ENCODE measurements around the gene NFAT5. TPM values are rescaled to one million over a fixed set of nuclear protein-coding genes. Genes with fewer than 3 reads are reported as not detected.

The NFAT5 gene
- polyA plus RNA-seq, 2 of the 4 experiments (the other 2 are of a cell fraction), result 9.5 to 45.1 TPM

DNA sequence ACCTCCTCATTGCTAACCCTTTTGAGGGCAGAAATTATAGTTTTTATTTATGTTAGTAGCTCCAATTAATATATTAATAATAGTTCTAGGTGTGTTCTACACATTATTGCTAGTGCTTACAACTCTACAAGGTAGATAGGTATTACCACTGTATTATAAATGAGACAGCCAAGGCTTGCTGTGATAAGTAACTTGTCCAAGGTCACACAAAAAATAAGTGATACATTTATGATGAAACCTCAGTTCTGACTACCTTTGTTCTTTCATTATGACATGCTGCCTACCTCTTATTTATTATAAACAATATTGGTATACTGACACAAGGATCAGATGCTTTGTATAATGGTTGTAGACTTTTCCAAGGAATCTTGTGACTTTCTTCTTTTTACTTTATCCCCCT lies 41.2 kb downstream of the NFAT5 start (continued):
- TF ChIP-seq, protein P1, sequence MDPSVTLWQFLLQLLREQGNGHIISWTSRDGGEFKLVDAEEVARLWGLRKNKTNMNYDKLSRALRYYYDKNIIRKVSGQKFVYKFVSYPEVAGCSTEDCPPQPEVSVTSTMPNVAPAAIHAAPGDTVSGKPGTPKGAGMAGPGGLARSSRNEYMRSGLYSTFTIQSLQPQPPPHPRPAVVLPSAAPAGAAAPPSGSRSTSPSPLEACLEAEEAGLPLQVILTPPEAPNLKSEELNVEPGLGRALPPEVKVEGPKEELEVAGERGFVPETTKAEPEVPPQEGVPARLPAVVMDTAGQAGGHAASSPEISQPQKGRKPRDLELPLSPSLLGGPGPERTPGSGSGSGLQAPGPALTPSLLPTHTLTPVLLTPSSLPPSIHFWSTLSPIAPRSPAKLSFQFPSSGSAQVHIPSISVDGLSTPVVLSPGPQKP (IDR thresholded peaks at IDR 0.05; ENCODE audit: low read depth, low read length), result no peak
- TF ChIP-seq, protein P2, sequence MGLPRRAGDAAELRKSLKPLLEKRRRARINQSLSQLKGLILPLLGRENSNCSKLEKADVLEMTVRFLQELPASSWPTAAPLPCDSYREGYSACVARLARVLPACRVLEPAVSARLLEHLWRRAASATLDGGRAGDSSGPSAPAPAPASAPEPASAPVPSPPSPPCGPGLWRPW (IDR thresholded peaks at IDR 0.05), result no peak
- TF ChIP-seq RFX5 (IDR thresholded peaks at IDR 0.05), result no peak
- no peak for TF ChIP-seq CHD2 (IDR thresholded peaks at IDR 0.05; ENCODE audit: low read length, partially characterized antibody)
- TF ChIP-seq, protein P3, sequence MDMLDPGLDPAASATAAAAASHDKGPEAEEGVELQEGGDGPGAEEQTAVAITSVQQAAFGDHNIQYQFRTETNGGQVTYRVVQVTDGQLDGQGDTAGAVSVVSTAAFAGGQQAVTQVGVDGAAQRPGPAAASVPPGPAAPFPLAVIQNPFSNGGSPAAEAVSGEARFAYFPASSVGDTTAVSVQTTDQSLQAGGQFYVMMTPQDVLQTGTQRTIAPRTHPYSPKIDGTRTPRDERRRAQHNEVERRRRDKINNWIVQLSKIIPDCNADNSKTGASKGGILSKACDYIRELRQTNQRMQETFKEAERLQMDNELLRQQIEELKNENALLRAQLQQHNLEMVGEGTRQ (IDR thresholded peaks at IDR 0.05), result no peak
- TF ChIP-seq RAD21 (conservative IDR thresholded peaks at IDR 0.05 in 1 of 2, IDR thresholded peaks at IDR 0.05 in 1 of 2), result no peak

DNA sequence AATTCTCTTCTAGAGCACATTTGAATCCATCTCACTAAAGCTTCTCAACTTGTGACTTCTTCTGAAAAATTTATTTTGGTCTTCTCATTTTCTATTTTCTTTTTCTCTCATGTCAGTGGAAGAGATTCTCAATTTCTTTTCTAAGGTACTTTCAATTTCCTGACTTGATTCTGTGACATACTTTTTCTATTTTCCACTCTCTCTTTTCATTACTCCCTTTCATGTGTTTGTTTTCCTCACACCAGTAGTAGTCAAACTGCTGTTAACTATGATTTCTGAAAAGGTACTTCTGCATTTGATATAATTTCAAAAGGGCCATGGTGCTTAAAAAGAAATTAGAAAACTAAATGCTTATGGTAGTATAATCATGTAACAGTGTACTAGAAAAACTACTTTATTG lies 41.9 kb downstream of the NFAT5 start:
- ATAC-seq, result no peak
- TF ChIP-seq HEYL (CRISPR knock-in tag; IDR thresholded peaks at IDR 0.05) (no peak), RAD21 (conservative IDR thresholded peaks at IDR 0.05 in 1 of 2, IDR thresholded peaks at IDR 0.05 in 1 of 2) (no peak), TFCP2L1 (CRISPR knock-in tag; IDR thresholded peaks at IDR 0.05) (no peak), KDM5A (IDR thresholded peaks at IDR 0.05) (no peak), EHMT2 (IDR thresholded peaks at IDR 0.05; ENCODE audit: low read depth) (no peak), GATA3 (IDR thresholded peaks at IDR 0.05; ENCODE audit: borderline replicate concordance) (no peak), PHF8 (IDR thresholded peaks at IDR 0.05; ENCODE audit: borderline replicate concordance, low read depth) (no peak), FOXS1 (CRISPR knock-in tag; IDR thresholded peaks at IDR 0.05) (no peak), MAZ (IDR thresholded peaks at IDR 0.05; ENCODE audit: borderline replicate concordance, low read depth, low read length) (no peak), RFX5 (IDR thresholded peaks at IDR 0.05) (no peak), NFE2L2 (conservative IDR thresholded peaks at IDR 0.05; ENCODE audit: low read length) (no peak), RCOR1 (IDR thresholded peaks at IDR 0.05; ENCODE audit: low read depth, low read length) (no peak), ZSCAN20 (CRISPR knock-in tag; IDR thresholded peaks at IDR 0.05) (no peak), ZFP36 (IDR thresholded peaks at IDR 0.05; ENCODE audit: borderline replicate concordance, partially characterized antibody) (no peak), CEBPB (IDR thresholded peaks at IDR 0.05) (no peak)
- TF ChIP-seq, protein P4, sequence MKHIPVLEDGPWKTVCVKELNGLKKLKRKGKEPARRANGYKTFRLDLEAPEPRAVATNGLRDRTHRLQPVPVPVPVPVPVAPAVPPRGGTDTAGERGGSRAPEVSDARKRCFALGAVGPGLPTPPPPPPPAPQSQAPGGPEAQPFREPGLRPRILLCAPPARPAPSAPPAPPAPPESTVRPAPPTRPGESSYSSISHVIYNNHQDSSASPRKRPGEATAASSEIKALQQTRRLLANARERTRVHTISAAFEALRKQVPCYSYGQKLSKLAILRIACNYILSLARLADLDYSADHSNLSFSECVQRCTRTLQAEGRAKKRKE (CRISPR knock-in tag; IDR thresholded peaks at IDR 0.05; ENCODE audit: low read depth), result no peak
- TF ChIP-seq, protein P5, sequence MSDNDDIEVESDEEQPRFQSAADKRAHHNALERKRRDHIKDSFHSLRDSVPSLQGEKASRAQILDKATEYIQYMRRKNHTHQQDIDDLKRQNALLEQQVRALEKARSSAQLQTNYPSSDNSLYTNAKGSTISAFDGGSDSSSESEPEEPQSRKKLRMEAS (IDR thresholded peaks at IDR 0.05), result no peak
- TF ChIP-seq, protein P6, sequence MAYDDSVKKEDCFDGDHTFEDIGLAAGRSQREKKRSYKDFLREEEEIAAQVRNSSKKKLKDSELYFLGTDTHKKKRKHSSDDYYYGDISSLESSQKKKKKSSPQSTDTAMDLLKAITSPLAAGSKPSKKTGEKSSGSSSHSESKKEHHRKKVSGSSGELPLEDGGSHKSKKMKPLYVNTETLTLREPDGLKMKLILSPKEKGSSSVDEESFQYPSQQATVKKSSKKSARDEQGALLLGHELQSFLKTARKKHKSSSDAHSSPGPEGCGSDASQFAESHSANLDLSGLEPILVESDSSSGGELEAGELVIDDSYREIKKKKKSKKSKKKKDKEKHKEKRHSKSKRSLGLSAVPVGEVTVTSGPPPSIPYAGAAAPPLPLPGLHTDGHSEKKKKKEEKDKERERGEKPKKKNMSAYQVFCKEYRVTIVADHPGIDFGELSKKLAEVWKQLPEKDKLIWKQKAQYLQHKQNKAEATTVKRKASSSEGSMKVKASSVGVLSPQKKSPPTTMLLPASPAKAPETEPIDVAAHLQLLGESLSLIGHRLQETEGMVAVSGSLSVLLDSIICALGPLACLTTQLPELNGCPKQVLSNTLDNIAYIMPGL (CRISPR knock-in tag; IDR thresholded peaks at IDR 0.05; ENCODE audit: borderline replicate concordance), result no peak
- TF ChIP-seq, protein P1 (IDR thresholded peaks at IDR 0.05; ENCODE audit: low read depth, low read length), result no peak

More for the DNA sequence above, 41.9 kb downstream of the NFAT5 start:
- FAIRE-seq (no peak), DNase-seq (ENCODE audit: low read depth in 1 of 2, low spot score in 1 of 2) (no peak)
- peaks cover 35% of the 10 kb centered on the region for H3K4me1 ChIP-seq
- H3K27ac ChIP-seq, result no peak overlapping the region
- ChIA-PET CTCF (interaction anchor here (1.6 kb wide), 1 partner anchor 10 kb away, joined by 5 read pairs; no protein-coding TSS in a partner anchor), POLR2A (no interaction called here)
- H3K4me2 ChIP-seq, result no peak overlapping the region
- no peak overlapping the region for H3K4me3 ChIP-seq
- no peaks in the 10 kb centered on the region for H3K9me3 ChIP-seq
